Epithelial cell of proximal tubule (primary cell): ENCODE measurements around the gene DAZAP1. TPM values are rescaled to one million over a fixed set of nuclear protein-coding genes. Genes with fewer than 3 reads are reported as not detected.

ENCODE experiments used
- DNase-seq: peaks from one replicate; pipeline ENCODE4 v3.0.0-alpha.2; 2011; ENCODE audit warnings: low read depth
- H3K4me3 ChIP-seq: 2 replicates; pipeline ENCODE4 v1.5.1; 2011; ENCODE audit warnings: low read depth, mild to moderate bottlenecking, low read length
- CTCF ChIP-seq: conservative IDR thresholded peaks from 2 replicates; pipeline ENCODE4 v1.5.1; 2012; ENCODE audit warnings: low read depth, mild to moderate bottlenecking, low read length
- total RNA-seq: library from RNA; depleted of rRNA; stranded (reverse); fragments of >200 nt; gene quantifications from 2 replicates; pipeline ENCODE4 v1.2.3, GENCODE V29; 2015

The DAZAP1 gene
- total RNA-seq, 1 donor from 2014 or later: 53.8 TPM

GRCh38 chr19:1384085-1384462, 23.3 kb upstream of the DAZAP1 start:
- no peak for TF ChIP-seq CTCF

GRCh38 chr19:1384478-1385110, 22.8 kb upstream of the DAZAP1 start:
- DNase-seq: no peak
- no peak for TF ChIP-seq CTCF
- H3K4me3 ChIP-seq: peak overlapping the region; percentile 98

More at GRCh38 chr19:1384085-1384462, 23.3 kb upstream of the DAZAP1 start:
- H3K4me3 ChIP-seq: peak overlapping the region; percentile 98
- DNase-seq: no peak

DNA sequence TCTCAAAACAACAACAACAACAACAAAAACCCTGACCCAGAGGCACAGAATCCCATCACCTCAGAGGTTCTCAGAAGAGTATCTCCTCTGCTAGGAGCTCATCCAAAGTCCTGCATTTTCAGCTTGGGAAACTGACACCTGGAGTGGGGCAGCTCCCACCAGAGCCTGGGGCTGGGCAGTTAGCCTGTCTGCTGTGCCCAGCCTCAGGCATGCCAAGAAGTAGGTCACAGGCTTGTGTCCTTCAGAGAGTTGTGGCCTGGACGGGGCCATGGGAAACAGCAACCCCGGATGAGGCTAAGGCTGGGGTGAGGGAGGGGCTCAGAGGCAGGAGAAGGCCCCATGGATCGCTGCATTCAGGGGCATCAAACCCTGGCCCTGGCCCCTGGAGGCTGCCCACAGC, 21.6 kb upstream of the DAZAP1 start:
- H3K4me3 ChIP-seq: no peak overlapping the region
- no peak for DNase-seq
- no peak for TF ChIP-seq CTCF

DNA sequence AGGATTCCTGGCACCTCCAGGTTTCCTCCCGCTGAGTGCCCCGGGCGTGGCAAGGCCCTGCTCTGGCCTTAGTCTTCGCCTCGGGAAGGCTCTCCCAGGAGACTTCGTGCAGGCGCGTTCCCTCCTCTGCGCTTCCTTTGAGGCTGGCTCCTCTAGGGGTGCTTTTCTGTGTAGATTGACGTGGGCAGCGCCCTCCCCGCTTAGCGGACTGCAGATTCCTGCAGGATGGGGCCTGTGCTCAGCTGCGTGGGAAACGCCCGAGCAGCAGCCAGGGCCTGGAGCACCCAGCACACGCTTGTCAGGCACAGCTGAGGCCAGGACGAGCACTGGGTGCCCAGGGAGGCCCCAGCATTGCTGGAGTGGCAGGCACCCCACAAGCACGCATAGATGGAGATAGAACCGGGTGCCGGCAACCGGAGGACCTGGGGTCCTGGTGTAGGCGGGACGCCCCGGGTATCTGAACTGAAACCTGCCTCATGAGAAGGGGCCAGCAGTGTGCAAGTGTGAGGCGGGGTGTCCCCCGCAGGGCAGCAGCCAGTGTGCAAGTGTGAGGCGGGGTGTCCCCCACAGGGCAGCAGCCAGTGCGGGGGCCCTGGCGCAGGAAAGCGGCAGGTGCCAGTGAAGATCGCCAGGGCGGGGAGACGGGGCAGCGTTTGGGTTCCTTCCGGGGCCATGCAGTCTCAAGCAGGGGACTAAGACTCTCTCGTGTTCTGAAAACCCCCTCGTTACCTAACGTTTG, 20.3 kb upstream of the DAZAP1 start:
- TF ChIP-seq CTCF: no peak
- no peak overlapping the region for H3K4me3 ChIP-seq
- DNase-seq: no peak

DNA sequence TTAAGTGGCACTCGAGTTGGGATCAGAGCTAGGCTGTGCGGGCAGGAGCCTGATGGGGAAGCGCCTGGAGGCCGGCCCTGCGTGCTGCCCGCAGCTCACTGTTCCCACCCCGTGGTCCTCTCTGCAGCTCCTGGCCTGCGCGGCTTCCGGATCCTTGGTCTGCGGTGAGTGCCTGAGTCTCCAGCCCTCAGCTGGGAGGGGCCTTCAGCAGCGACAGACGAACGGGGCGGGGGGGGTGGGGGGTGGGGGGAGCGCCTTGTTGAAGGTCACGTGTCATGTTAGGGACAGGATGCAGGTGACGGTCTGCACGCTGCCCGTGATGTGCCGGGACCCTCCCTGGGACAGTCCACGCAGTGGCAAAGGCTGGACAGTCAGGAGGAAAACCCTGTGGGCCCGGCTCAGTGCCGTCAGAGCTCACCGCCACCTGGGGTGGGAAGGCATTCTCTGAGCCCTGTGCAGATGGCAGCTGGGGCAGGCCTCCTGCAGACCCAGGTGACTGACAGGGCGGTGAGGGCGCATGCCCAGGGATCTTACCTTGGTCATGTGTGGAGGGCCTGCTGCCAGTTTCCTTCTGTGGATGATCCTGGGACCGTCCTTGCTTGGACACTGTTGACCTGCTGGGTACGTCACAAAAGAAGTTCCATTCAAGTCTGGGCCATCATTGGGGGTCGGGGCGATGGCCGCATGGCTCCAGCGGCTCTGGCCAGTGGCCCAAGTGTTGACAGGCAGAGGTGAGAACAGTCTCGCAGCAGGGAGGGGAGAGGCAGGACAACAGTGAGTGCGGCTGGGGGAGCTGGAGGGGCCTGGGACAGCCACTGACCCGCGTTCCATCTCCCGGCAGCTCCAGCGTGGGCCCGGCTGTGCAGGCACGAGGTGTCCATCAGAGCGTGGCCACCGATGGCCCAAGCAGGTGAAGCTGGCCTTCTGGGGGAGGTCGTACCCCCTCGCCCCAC, 19.4 kb upstream of the DAZAP1 start:
- TF ChIP-seq CTCF: no peak
- no peak for DNase-seq
- H3K4me3 ChIP-seq: no peak overlapping the region

GRCh38 chr19:1388637-1389026, 18.8 kb upstream of the DAZAP1 start:
- TF ChIP-seq CTCF: no peak
- DNase-seq: no peak
- no peak overlapping the region for H3K4me3 ChIP-seq
